IMR-90 (cell line): ENCODE results near the gene NTMT2. TPM values are rescaled to one million over a fixed set of nuclear protein-coding genes. Genes with fewer than 3 reads are reported as not detected.

Experiments used
- ATAC-seq: fragments of 200-7000 bp; cut with Tn5 transposase; 2 replicates; pipeline ENCODE4 v1.9.1; 2020; ENCODE audit warnings: low read depth, mild to moderate bottlenecking, moderate library complexity
- BruUV-seq: library from RNA; stranded (reverse); fragments of 400-500 nt; replicated peaks from 2 replicates; lab custom pipeline; 2021; lab: Mats Ljungman, UMichigan
- CTCF ChIA-PET: fragments of 300-600 bp; formaldehyde crosslinking; extraction: SDS; loops from one replicate; lab custom pipeline; 2021; ENCODE audit warnings: antibody characterized with exemption; lab: Yijun Ruan, JAX
- POLR2A ChIA-PET: fragments of 300-600 bp; sonication (Branson Sonifier 250); formaldehyde crosslinking; loops from one replicate; lab custom pipeline; 2022; ENCODE audit warnings: antibody characterized with exemption; ENCODE audit not compliant: unreplicated experiment; lab: Charles Lee
- DNase-seq: peaks from one replicate; pipeline ENCODE4 v3.0.0; 2013
- H2AFZ ChIP-seq: replicated peaks from 2 replicates; pipeline ENCODE3; 2013; ENCODE audit warnings: low read length, mild to moderate bottlenecking; ENCODE audit not compliant: poor library complexity
- H2AK5ac ChIP-seq: 2 replicates; pipeline ENCODE4 v1.6.1; 2013; ENCODE audit warnings: low read depth, low read length, inconsistent platforms
- H2AK9ac ChIP-seq: replicated peaks from 2 replicates; pipeline ENCODE3; 2013; ENCODE audit warnings: mild to moderate bottlenecking, low read depth, low read length, moderate library complexity; ENCODE audit not compliant: poor library complexity
- H2BK120ac ChIP-seq: 2 replicates; pipeline ENCODE4 v1.6.1; 2013; ENCODE audit warnings: low read depth, low read length, inconsistent platforms
- H2BK15ac ChIP-seq: 3 replicates; pipeline ENCODE4 v1.6.1; 2013; ENCODE audit warnings: low read depth, low read length, inconsistent platforms
- H2BK20ac ChIP-seq: 2 replicates; pipeline ENCODE4 v1.6.1; 2013; ENCODE audit warnings: low read depth, mild to moderate bottlenecking, inconsistent platforms, low read length, moderate library complexity
- H2BK5ac ChIP-seq: 2 replicates; pipeline ENCODE4 v1.6.1; 2013; ENCODE audit warnings: mild to moderate bottlenecking, low read depth, low read length, inconsistent platforms; ENCODE audit not compliant: poor library complexity, severe bottlenecking
- H3K14ac ChIP-seq: replicated peaks from 2 replicates; pipeline ENCODE4 v1.6.1; 2013; ENCODE audit warnings: low read depth, low read length, inconsistent platforms
- H3K18ac ChIP-seq: 2 replicates; pipeline ENCODE4 v1.6.1; 2013; ENCODE audit warnings: low read depth, low read length, control low read depth
- H3K23ac ChIP-seq: 2 replicates; pipeline ENCODE4 v1.6.1; 2013; ENCODE audit warnings: low read depth, low read length, inconsistent platforms
- H3K27ac ChIP-seq: 2 replicates; pipeline ENCODE4 v1.5.1; 2013; ENCODE audit warnings: mild to moderate bottlenecking, control low read depth, low read length; ENCODE audit not compliant: insufficient read depth
- H3K27me3 ChIP-seq: 2 replicates; pipeline ENCODE4 v1.6.1; 2013; ENCODE audit warnings: low read length; ENCODE audit not compliant: control insufficient read depth, insufficient read depth
- H3K36me3 ChIP-seq: 2 replicates; pipeline ENCODE4 v1.6.1; 2013; ENCODE audit warnings: low read length, mixed read lengths; ENCODE audit not compliant: control insufficient read depth, insufficient read depth
- H3K4ac ChIP-seq: 2 replicates; pipeline ENCODE4 v1.6.1; 2013; ENCODE audit warnings: low read depth, low read length, inconsistent platforms
- H3K4me1 ChIP-seq: 2 replicates; pipeline ENCODE4 v1.6.1; 2013; ENCODE audit warnings: low read length, mixed read lengths; ENCODE audit not compliant: control insufficient read depth, insufficient read depth
- H3K4me2 ChIP-seq: 2 replicates; pipeline ENCODE4 v1.6.1; 2013; ENCODE audit warnings: low read depth, mild to moderate bottlenecking, control low read depth, low read length, moderate library complexity
- H3K4me3 ChIP-seq: 2 replicates; pipeline ENCODE4 v1.5.1; 2013; ENCODE audit warnings: low read depth, mild to moderate bottlenecking, control low read depth, low read length, moderate library complexity; ENCODE audit not compliant: insufficient read depth
- H3K56ac ChIP-seq: 2 replicates; pipeline ENCODE4 v1.6.1; 2013; ENCODE audit warnings: low read length, inconsistent platforms; ENCODE audit not compliant: insufficient read depth; ENCODE audit errors: extremely low read depth
- H3K79me1 ChIP-seq, 2 experiments: 2 replicates each; pipeline ENCODE4 v1.6.1; 2013; ENCODE audit warnings: low read length in 2 of 2, inconsistent platforms in 1 of 2, low read depth in 1 of 2
- H3K9ac ChIP-seq: 2 replicates; pipeline ENCODE4 v1.6.1; 2013; ENCODE audit warnings: low read depth, low read length, control low read depth
- H3K9me1 ChIP-seq: 2 replicates; pipeline ENCODE4 v1.6.1; 2013; ENCODE audit warnings: low read length, inconsistent platforms; ENCODE audit not compliant: insufficient read depth
- H3K9me3 ChIP-seq: 2 replicates; pipeline ENCODE4 v1.6.1; 2013; ENCODE audit warnings: low read length; ENCODE audit not compliant: control insufficient read depth, insufficient read depth
- H4K20me1 ChIP-seq: 2 replicates; pipeline ENCODE4 v1.6.1; 2013; ENCODE audit warnings: low read length, inconsistent platforms; ENCODE audit not compliant: insufficient read depth
- H4K5ac ChIP-seq: 2 replicates; pipeline ENCODE4 v1.6.1; 2013; ENCODE audit warnings: mild to moderate bottlenecking, low read depth, low read length, control low read depth
- H4K8ac ChIP-seq, 2 experiments: 2 replicates each; pipeline ENCODE4 v1.6.1; 2013; ENCODE audit warnings: low read depth in 2 of 2, low read length in 2 of 2, control low read depth in 1 of 2, inconsistent platforms in 1 of 2
- H4K91ac ChIP-seq: 2 replicates; pipeline ENCODE4 v1.6.1; 2013; ENCODE audit warnings: low read depth, low read length, inconsistent platforms; ENCODE audit not compliant: insufficient read depth
- WGBS, 2 experiments: methylation state at CpG; one replicate each; pipeline versions ENCODE4 v1.1.5 to v1.1.7; 2013; ENCODE audit warnings: missing lambda C conversion rate in 2 of 2; ENCODE audit not compliant: insufficient read length in 1 of 2; ENCODE audit errors: extremely low coverage in 2 of 2; 5-methylcytosine and 5-hydroxymethylcytosine counted together
- dilution Hi-C: fragments of 300-500 bp; cut with HindIII; formaldehyde crosslinking; loops from one replicate; pipeline ENCODE4 v1.14.3; 2018; ENCODE audit warnings: low sequenced_read_pairs; ENCODE audit not compliant: unreplicated experiment
- in situ Hi-C: fragments of 300-500 bp; cut with MboI; formaldehyde crosslinking; loops from 3 replicates; pipeline ENCODE4 v1.14.3; 2019; ENCODE audit warnings: low sequenced_read_pairs, inconsistent platforms, mixed read lengths
- intact Hi-C: fragments of 100-400 bp; cut with micrococcal nuclease; formaldehyde crosslinking; loops from 2 replicates; pipeline ENCODE4 v1.10.0; 2022
- polyA plus RNA-seq, 3 experiments: library from polyadenylated mRNA; depleted of rRNA; stranded (reverse); fragments of >200 nt; gene quantifications; 2 replicates each; pipeline ENCODE4 v1.2.3, GENCODE V29; 2012; ENCODE audit warnings: low replicate concordance in 1 of 3
- total RNA-seq: library from RNA; depleted of rRNA; stranded (reverse); fragments of >200 nt; gene quantifications from 2 replicates; pipeline ENCODE4 v1.2.3, GENCODE V29; 2012
- TF ChIP-seq, protein P1 (sequence below): fragments of 150-350 bp; IDR thresholded peaks from 2 replicates; pipeline ENCODE4 v1.6.1; 2016; ENCODE audit warnings: low read depth, mild to moderate bottlenecking, low read length, moderate library complexity, borderline replicate concordance

The NTMT2 gene
- total and polyA plus RNA-seq, 2 of the 4 experiments (the other 2 are of a cell fraction), result not detected

DNA sequence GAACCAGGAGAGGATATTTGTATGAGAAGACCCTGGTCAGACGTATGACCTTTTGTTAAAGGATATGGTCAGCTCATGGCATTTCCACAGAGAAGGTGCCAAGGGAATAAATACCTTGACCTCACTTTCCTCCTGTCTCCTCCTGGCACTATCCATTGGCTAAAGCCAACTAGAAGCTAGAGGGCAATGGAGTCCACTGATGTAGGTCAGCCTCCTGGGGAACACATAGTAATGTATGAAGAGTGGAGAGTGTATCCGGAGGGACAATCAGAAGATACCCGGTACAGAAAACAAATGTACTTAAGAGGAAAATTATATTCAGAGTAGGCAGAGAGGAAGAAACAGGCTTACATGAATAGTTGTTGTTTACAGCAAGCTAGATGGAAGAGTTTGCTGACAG is 698 bp upstream of the NTMT2 start:
- H3K9me1 ChIP-seq, result no peaks in the 10 kb centered on the region
- H2AFZ ChIP-seq, result no peak overlapping the region
- no peaks in the 10 kb centered on the region for H3K4me1 ChIP-seq
- H3K4ac ChIP-seq, result no peak overlapping the region
- no peak overlapping the region for H3K23ac ChIP-seq
- H3K36me3 ChIP-seq, result no peaks in the 10 kb centered on the region
- TF ChIP-seq, protein P1, sequence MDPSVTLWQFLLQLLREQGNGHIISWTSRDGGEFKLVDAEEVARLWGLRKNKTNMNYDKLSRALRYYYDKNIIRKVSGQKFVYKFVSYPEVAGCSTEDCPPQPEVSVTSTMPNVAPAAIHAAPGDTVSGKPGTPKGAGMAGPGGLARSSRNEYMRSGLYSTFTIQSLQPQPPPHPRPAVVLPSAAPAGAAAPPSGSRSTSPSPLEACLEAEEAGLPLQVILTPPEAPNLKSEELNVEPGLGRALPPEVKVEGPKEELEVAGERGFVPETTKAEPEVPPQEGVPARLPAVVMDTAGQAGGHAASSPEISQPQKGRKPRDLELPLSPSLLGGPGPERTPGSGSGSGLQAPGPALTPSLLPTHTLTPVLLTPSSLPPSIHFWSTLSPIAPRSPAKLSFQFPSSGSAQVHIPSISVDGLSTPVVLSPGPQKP, result no peak
- no peak overlapping the region for H2AK5ac ChIP-seq
- H3K79me1 ChIP-seq, result no peaks in the 10 kb centered on the region
- no peak overlapping the region for H3K27ac ChIP-seq
- no peak overlapping the region for H2BK120ac ChIP-seq
- no peak overlapping the region for H3K56ac ChIP-seq
- no peak overlapping the region for H3K4me3 ChIP-seq
- no peak overlapping the region for H2BK15ac ChIP-seq
- no peak for ATAC-seq
- DNase-seq, result no peak
- no peak overlapping the region for H2BK5ac ChIP-seq
- dilution Hi-C loops (no loop called here), intact Hi-C loops (no loop called here), in situ Hi-C loops (no loop called here)
- peaks cover 3% of the 10 kb centered on the region; the same call in 1 of the 2 replicates for H3K9me3 ChIP-seq
- H3K4me2 ChIP-seq, result no peak overlapping the region
- H4K8ac ChIP-seq, result no peak overlapping the region
- BruUV-seq, result no TSS peak
- H2AK9ac ChIP-seq, result no peak overlapping the region
- CTCF ChIA-PET, result no interaction called here
- H4K5ac ChIP-seq, result no peak overlapping the region
- H3K27me3 ChIP-seq, result no peaks in the 10 kb centered on the region
- 80% methylated on average over 1 of the region's 3 CpGs; no CpG with 5 or more reads in 1 of the 2 experiments for WGBS, 2 experiments
- H3K18ac ChIP-seq, result no peak overlapping the region
- H4K91ac ChIP-seq, result no peak overlapping the region
- no peak overlapping the region for H2BK20ac ChIP-seq
- H3K14ac ChIP-seq, result no peak overlapping the region
- POLR2A ChIA-PET, result no interaction called here
- H3K9ac ChIP-seq, result no peak overlapping the region
- no peaks in the 10 kb centered on the region for H4K20me1 ChIP-seq
